ENCODE measurements around the gene PNPLA8. TPM values are rescaled to one million over a fixed set of nuclear protein-coding genes. Genes with fewer than 3 reads are reported as not detected.
A peak's percentile ranks its signal among the peaks of the same experiment; 100 is the strongest.

PNPLA8 gene
- polyA plus RNA-seq, 3 donors: 10.2 to 80.0 (median 55.5) TPM

DNA sequence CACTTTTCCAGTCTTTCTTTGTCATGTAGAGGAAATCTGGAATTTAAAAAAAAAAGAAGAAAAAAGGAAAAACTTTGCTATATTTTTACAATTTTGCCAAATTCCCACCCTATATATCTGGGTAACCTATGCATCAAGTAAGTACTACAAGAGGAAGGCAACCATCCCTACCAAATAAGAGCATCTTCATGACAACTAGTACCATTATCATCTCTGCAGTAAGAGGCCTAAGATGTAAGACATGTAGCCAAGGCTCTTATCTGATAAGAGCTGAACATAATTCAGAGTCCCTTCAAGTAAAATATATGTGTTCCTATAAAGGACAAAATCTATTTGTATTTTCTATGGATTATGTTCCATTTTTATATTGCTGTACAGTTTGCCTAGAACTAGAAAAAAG lies 40.1 kb upstream of the PNPLA8 start:
- Histone ChIP-seq H2AFZ (ENCODE audit: insufficient read depth, low read depth, low read length, poor library complexity, severe bottlenecking) (no peak overlapping the region), H3K27ac (ENCODE audit: low read depth in 1 of 2, low read length in 2 of 2) (no peak overlapping the region), H3K36me3 (replicated peaks in 1 of 2; ENCODE audit: control insufficient read depth in 1 of 2, insufficient read depth in 2 of 2, low read length in 2 of 2) (peaks cover 2 to 24% of the 10 kb centered on the region in 2 donors), H3K9ac (ENCODE audit: insufficient read depth, low read length, poor library complexity, severe bottlenecking) (no peak overlapping the region), H3K9me3 (replicated peaks in 1 of 2; ENCODE audit: control insufficient read depth in 1 of 2, insufficient read depth in 1 of 2, low read length in 2 of 2) (peaks cover 0 to 5% of the 10 kb centered on the region in 2 donors), H4K20me1 (ENCODE audit: insufficient read depth, low read length) (no peaks in the 10 kb centered on the region), H3K27me3 (ENCODE audit: control insufficient read depth in 2 of 2, insufficient read depth in 2 of 2, low read length in 2 of 2) (no peaks in the 10 kb centered on the region), H3K4me1 (ENCODE audit: control insufficient read depth in 1 of 2, insufficient read depth in 2 of 2, low read length in 2 of 2) (peaks cover 17 to 29% of the 10 kb centered on the region in 2 donors), H3K79me2 (ENCODE audit: insufficient read depth, low read length) (peaks cover 49% of the 10 kb centered on the region), H3K4me3 (replicated peaks in 1 of 3; ENCODE audit: low read depth in 2 of 3, low read length in 3 of 3) (no peak overlapping the region), H3K4me2 (replicated peaks; ENCODE audit: extremely low read depth, low read length, poor library complexity, severe bottlenecking) (no peak overlapping the region)
- no peaks in the 10 kb centered on the region for H3K27me3 Mint-ChIP-seq (ENCODE audit: low read depth in 3 of 3)
- H3K36me3 Mint-ChIP-seq: peaks cover 16 to 23% of the 10 kb centered on the region in 2 donors
- H3K4me3 Mint-ChIP-seq: no peak overlapping the region
- TF ChIP-seq, protein P1, sequence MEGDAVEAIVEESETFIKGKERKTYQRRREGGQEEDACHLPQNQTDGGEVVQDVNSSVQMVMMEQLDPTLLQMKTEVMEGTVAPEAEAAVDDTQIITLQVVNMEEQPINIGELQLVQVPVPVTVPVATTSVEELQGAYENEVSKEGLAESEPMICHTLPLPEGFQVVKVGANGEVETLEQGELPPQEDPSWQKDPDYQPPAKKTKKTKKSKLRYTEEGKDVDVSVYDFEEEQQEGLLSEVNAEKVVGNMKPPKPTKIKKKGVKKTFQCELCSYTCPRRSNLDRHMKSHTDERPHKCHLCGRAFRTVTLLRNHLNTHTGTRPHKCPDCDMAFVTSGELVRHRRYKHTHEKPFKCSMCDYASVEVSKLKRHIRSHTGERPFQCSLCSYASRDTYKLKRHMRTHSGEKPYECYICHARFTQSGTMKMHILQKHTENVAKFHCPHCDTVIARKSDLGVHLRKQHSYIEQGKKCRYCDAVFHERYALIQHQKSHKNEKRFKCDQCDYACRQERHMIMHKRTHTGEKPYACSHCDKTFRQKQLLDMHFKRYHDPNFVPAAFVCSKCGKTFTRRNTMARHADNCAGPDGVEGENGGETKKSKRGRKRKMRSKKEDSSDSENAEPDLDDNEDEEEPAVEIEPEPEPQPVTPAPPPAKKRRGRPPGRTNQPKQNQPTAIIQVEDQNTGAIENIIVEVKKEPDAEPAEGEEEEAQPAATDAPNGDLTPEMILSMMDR (IDR thresholded peaks at IDR 0.05): no peak
- DNase-seq: no peak
- intact Hi-C loops (cut with micrococcal nuclease): loop anchor here in 1 of 2 donors (5.0 kb wide), 1 partner anchor 824 kb away; the partner anchor contains the start of gene CBLL1
- no peak overlapping the region for H3K27ac Mint-ChIP-seq
- H3K9me3 Mint-ChIP-seq: peaks cover 0 to 14% (median 6%) of the 10 kb centered on the region in 7 donors
- H3K4me1 Mint-ChIP-seq: peaks cover 15% of the 10 kb centered on the region

DNA sequence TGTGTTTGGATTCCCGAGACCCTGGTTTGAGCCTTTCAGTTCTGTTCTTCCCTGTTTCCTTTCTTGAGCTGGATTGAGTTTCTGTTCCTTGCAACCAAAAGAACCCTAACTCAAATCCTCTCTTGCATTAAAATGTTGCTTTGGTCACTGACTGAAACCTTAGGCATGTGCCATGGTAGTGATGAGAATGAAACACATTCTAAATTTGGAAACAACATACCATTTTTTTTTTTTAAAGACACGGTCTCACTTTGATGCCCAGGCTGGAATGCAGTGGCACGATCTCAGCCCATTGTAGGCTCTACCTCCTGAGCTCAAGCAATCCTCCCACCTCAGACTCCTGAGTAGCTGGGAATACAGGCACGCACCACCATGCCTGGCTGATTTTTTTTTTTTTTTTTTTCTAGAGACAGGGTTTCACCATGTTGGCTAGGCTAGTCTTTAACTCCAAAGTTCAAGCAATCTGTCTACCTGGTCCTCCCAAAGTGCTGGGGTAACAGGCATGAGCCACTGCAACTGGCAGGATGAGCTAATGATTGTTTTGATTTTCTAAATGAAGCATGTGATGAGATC lies 35.2 kb upstream of the PNPLA8 start:
- H3K79me2 ChIP-seq (ENCODE audit: insufficient read depth, low read length): peaks cover 9% of the 10 kb centered on the region
- H4K20me1 ChIP-seq (ENCODE audit: insufficient read depth, low read length): no peaks in the 10 kb centered on the region
- peaks cover 16 to 30% of the 10 kb centered on the region in 2 donors for H3K36me3 Mint-ChIP-seq
- no peaks in the 10 kb centered on the region for H3K4me1 ChIP-seq (ENCODE audit: control insufficient read depth in 1 of 2, insufficient read depth in 2 of 2, low read length in 2 of 2)
- H3K27ac Mint-ChIP-seq: peak overlapping the region in 2 of 7 donors; percentile 2 to 3
- H3K27me3 Mint-ChIP-seq (ENCODE audit: low read depth in 3 of 3): peaks cover 0 to 2% (median 0%) of the 10 kb centered on the region in 3 donors
- H3K4me3 Mint-ChIP-seq: no peak overlapping the region
- H2AFZ ChIP-seq (ENCODE audit: insufficient read depth, low read depth, low read length, poor library complexity, severe bottlenecking): no peak overlapping the region
- intact Hi-C loops (cut with micrococcal nuclease): no loop called here
- no peaks in the 10 kb centered on the region for H3K4me1 Mint-ChIP-seq
- H3K4me3 ChIP-seq (replicated peaks in 1 of 3; ENCODE audit: low read depth in 2 of 3, low read length in 3 of 3): no peak overlapping the region
- peaks cover 2 to 24% of the 10 kb centered on the region in 2 donors for H3K36me3 ChIP-seq (replicated peaks in 1 of 2; ENCODE audit: control insufficient read depth in 1 of 2, insufficient read depth in 2 of 2, low read length in 2 of 2)
- H3K27ac ChIP-seq (ENCODE audit: low read depth in 1 of 2, low read length in 2 of 2): no peak overlapping the region
- WGBS (ENCODE audit: insufficient coverage): 86% methylated on average over 2 of the region's 4 CpGs
- TF ChIP-seq, protein P1 (IDR thresholded peaks at IDR 0.05): no peak
- H3K9me3 ChIP-seq (replicated peaks in 1 of 2; ENCODE audit: control insufficient read depth in 1 of 2, insufficient read depth in 1 of 2, low read length in 2 of 2): peaks cover 20 to 27% of the 10 kb centered on the region in 2 donors
- H3K4me2 ChIP-seq (replicated peaks; ENCODE audit: extremely low read depth, low read length, poor library complexity, severe bottlenecking): no peak overlapping the region
- peaks cover 17 to 50% (median 33%) of the 10 kb centered on the region in 7 donors for H3K9me3 Mint-ChIP-seq
- no peak overlapping the region for H3K9ac ChIP-seq (ENCODE audit: insufficient read depth, low read length, poor library complexity, severe bottlenecking)
- no peak for DNase-seq
- H3K27me3 ChIP-seq (ENCODE audit: control insufficient read depth in 2 of 2, insufficient read depth in 2 of 2, low read length in 2 of 2): no peaks in the 10 kb centered on the region
